Hepatocyte (in vitro differentiated cells): ENCODE results near the gene PRKAG1.

Source experiments
- EZH2 ChIP-seq: fragments of 200-600 bp; sonication (generic); IDR thresholded peaks from 2 replicates; pipeline ENCODE4 v1.6.1; 2016; ENCODE audit warnings: antibody characterized with exemption, mild to moderate bottlenecking, borderline replicate concordance
- TF ChIP-seq, protein P1 (sequence below): fragments of 200-600 bp; sonication (generic); IDR thresholded peaks from 2 replicates; pipeline ENCODE4 v1.5.1; 2016; ENCODE audit warnings: antibody characterized with exemption, mild to moderate bottlenecking; ENCODE audit not compliant: poor library complexity

DNA sequence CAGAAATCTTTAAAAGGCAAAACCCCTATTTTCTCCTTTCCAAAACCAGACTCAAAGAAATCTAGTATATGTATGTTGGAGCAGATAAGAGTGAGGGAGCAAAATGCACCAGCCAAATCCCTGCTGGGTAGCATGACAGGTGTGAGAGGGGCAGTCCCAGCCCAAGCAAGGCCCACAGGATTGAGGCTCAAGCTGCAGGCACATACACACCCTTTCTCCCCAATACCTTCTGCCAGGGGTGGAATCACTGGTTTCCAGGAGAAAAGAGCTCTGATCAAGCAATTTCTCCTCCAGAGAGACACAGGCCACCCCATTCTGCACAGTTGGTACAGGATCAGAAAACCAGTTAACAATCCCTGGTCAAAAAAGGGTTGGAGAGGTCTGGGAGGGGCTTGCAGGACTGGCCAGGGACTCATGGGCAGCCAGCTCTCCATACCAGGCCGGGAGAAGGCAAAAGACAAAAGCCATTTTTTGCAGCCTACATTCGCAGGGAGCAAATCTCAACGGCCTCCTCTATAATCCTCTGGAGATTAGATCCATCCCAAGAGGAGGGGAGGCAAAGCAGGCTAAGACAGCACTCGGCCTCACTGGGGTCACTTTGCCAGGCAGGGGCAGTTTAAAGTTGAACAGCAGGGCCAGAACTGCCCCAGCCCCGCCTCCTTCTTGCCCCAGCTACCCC, 39.9 kb upstream of the PRKAG1 start:
- TF ChIP-seq, protein P1, sequence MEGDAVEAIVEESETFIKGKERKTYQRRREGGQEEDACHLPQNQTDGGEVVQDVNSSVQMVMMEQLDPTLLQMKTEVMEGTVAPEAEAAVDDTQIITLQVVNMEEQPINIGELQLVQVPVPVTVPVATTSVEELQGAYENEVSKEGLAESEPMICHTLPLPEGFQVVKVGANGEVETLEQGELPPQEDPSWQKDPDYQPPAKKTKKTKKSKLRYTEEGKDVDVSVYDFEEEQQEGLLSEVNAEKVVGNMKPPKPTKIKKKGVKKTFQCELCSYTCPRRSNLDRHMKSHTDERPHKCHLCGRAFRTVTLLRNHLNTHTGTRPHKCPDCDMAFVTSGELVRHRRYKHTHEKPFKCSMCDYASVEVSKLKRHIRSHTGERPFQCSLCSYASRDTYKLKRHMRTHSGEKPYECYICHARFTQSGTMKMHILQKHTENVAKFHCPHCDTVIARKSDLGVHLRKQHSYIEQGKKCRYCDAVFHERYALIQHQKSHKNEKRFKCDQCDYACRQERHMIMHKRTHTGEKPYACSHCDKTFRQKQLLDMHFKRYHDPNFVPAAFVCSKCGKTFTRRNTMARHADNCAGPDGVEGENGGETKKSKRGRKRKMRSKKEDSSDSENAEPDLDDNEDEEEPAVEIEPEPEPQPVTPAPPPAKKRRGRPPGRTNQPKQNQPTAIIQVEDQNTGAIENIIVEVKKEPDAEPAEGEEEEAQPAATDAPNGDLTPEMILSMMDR, result no peak
- no peak for TF ChIP-seq EZH2
